ENCODE data around the gene TSEN2.
"Not testable (repeated sequence)": the region's sequence is repeated elsewhere in the genome, so short reads cannot be mapped to it uniquely, and the experiment has no call there.

The TSEN2 gene

DNA sequence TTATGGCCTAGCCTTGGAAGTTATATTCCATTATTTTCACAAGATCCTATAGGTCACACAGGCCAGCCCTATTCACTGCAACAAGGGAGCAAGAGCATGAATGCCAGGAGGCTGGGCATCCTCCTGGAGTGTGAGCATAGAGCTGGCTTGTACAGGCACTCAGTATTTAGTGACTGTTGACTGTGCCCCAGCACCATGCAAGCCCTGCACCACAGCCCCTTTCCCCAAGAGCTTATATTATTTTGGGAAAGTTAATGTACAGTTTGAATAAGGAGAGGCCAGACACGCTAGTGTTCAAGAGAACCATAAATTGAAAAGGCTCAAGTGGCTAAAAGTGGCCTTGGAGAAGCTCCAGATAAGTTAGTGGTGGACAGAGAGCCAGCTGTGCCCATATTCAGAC lies 32.3 kb upstream of the TSEN2 start:
- DNase-seq (ENCODE audit: low read depth in 1 of 2, low spot score in 1 of 2), result no peak

DNA sequence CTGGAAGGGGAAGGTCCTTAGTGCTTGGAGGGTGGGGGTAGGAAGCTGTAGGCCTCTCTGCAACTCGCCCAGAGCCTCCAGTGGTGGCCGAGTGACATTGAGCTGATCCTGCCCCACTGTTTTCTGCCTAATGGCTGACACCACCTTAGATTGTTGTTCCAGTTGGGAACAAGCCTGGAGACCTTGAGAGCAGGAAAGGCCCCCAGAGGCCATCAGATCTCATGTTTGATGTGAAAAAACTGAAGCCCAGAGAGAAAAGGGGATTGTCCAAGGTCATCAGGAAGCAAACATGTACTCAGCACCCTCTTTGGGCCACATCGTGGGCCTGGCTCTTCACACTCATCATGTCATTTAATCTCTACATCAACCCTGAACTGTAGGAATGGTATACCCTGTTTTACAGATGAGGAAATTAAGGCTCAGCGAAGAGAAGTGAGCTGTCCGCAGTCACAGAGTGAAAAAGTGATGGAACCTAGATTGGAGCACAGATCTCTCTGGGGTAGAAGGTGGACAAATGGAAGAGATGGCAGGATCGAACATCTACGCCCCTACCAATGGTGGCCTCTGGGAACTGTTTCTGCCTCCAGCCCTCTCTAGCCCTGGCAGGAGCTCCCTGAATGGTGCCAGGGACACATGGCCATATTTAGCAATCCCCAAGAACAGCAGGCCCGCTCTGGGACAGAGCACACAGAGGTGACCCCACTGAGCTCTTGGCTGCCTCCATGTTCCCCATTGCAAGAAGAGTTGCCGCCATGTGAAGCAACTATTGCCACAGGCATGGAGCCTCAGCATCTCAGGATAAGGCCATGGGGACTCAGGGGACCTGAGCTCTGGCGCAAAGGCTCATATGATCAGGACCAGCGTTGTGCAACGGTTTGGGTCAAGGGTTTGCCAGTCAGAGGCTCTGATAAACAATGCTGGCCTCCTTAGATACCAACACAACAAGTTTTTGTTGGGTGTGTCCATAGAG lies 31.6 kb upstream of the TSEN2 start:
- DNase-seq (ENCODE audit: low read depth in 1 of 2, low spot score in 1 of 2), result no peak

DNA sequence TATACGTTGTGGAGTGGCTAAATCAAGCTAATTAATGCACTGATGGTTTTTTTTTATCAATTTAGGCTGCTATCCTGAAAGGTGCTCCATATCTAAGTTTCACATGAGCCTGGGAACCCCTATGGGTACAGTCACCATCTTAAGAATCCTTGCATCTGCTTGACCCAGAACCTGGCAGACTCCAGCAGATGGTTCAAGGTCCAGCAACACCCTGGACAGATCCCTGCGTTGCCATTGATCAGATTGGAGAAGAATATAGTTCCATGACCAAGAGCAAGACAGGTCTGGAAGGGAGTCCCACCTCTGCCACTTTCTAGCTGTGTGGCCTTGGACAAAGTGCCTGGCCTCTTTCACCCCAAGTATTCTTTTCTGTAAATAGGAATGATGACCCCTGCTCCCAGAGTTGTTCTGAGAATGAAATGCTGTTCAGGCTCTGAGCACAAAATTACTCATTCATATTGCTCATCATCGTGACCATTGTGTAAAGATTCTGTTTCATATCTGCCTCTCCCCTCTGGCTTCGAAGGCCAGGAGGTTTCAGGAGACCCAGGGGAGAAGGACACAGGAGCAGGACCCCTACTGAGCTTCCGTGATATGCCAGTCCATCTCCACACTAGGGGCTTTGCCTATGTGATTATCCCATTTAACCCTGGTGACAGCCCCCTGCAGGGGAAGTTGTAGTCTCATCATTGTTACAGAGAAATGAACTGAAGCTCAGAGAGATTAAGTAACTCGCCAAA lies 30.0 kb upstream of the TSEN2 start:
- DNase-seq (ENCODE audit: low read depth in 1 of 2, low spot score in 1 of 2), result no peak

DNA sequence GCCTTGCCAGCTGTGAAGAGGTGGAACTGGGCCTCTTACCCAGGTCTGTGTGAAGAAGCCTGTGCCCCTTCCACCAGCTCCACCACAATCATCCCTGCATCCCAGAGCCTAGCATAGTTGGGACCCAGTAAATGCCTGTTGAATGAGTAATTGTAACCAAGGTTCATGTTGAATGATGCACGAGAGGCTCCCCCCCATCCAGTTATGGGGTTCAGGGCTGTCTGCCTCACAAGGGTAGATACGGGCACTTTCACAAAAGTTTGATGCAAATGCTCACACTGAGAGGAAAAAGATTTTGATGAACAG lies 29.5 kb upstream of the TSEN2 start:
- no peak for DNase-seq (ENCODE audit: low read depth in 1 of 2, low spot score in 1 of 2)

DNA sequence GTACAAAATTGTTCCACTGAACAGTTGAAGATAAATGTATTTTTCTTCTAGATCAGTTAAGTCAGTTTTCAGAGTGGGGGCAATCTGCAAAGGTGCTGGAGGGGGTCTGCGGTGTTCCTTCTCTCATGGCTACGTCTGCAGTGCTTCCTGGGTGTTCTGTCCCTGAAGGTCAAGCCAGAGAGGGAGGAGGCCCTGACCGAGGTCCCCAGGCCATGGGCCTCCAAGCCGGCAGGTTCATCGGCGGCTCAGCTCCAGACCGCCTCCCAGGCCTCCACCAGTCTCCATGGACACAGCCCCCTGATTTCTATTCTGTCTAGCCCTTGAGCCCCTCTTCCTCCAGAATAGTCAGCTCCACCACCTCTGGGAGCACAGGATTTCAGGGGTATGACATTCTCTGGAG lies 28.5 kb upstream of the TSEN2 start:
- DNase-seq (ENCODE audit: low read depth in 1 of 2, low spot score in 1 of 2), result no peak

DNA sequence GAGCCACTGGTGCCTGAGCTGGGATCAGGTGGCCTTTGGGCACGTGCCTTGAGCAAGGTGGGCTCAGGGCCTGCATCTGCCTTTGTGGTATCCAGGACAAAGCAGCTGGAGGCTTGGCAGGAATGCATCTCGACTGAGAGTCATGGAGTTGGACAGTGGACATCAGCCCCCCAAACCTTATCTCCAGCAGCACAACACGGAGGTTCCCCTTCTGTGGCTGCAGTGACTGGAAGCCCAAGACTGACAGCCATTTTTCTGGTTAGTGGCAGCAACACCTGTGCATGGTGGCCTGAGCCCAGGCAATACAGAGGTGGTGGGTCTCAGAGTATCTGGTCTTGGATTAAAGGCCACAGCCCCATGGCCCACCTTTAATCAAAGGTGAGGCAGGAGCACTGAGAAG lies 27.8 kb upstream of the TSEN2 start:
- DNase-seq (ENCODE audit: low read depth in 1 of 2, low spot score in 1 of 2), result no peak

DNA sequence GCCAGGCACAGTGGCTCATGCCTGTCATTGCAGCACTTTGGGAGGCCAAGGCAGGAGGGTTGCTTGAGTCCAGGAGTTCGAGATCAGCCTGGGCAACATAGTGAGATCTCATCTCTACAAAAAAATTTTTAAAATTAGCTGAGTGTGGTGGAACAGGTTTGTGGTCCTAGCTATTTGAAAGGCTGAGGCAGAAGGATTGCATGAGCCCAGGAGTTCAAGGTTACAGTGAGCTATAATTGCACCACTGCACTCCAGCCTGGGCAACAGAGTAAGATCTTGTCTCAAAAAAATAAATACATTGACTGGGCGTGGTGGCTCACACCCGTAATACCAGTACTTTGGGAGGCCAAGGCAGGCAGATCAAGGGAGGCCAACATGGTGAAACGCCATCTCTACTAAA lies 26.9 kb upstream of the TSEN2 start:
- not testable (repeated sequence) for DNase-seq (ENCODE audit: low read depth in 1 of 2, low spot score in 1 of 2)

DNA sequence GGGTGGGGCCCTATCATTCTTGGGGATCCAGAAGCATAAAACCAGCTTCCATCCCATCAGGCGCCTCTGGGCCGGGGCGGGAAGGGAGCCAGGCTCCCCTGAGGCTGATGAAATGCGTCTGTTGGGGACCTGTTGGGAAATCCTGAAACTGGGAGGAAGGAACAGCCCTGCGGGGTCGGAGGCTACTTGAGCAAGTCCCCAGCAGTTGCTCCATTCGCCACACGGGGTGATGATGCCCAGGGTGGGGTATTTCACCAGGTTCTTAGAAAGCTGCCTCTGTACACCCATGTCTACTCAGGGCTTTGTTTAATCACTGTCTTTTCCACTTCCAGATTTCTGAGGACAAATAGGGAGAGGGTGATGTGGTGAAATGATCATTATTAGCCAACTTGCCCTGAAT lies 25.4 kb upstream of the TSEN2 start:
- DNase-seq (ENCODE audit: low read depth in 1 of 2, low spot score in 1 of 2), result no peak

DNA sequence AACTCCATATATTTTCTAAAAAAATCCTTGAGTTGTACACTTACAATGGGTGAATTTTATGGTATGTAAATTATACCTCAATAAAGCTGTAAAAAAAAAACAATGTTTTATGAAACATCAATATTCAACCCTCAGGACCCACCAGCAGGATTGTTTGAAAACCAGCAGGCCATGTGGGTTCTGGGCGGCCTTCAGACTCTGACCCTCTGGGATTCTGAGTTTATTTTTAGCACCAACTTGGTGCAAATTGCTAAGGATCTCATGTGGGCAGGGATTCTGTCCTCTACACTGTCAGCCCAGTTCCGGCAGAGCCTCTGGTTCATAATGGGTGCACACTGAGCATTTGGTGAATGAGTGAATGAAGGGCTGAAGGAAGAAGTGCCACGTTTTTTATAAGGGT lies 24.2 kb upstream of the TSEN2 start:
- no peak for DNase-seq (ENCODE audit: low read depth in 1 of 2, low spot score in 1 of 2)

DNA sequence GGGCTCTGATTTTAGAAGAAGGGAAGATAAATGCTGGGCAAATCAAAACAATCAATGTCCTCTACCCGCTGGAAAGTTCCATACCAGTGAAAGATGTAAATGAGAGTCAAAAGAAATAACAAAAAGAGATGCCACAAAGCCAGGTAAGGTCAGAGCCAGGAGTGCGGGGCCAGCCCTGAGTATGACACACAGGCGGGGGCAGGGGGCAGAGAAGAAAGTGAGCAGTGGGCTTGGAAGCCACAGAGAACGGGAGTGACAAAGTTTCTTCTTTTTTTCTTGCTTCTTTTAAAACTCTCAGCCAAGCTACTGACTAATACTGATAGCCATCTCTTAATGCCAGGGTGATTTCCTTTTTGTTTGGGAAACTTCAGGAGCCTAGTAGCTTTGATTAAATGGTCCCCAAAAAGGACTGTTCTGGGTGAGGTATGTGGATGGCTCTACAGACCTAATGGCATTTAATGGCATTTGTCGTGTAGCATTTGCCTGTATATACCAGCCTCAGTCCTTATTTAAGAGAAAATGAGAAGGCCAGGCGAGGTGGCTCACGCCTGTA lies 23.1 kb upstream of the TSEN2 start:
- no peak for DNase-seq (ENCODE audit: low read depth in 1 of 2, low spot score in 1 of 2)

DNA sequence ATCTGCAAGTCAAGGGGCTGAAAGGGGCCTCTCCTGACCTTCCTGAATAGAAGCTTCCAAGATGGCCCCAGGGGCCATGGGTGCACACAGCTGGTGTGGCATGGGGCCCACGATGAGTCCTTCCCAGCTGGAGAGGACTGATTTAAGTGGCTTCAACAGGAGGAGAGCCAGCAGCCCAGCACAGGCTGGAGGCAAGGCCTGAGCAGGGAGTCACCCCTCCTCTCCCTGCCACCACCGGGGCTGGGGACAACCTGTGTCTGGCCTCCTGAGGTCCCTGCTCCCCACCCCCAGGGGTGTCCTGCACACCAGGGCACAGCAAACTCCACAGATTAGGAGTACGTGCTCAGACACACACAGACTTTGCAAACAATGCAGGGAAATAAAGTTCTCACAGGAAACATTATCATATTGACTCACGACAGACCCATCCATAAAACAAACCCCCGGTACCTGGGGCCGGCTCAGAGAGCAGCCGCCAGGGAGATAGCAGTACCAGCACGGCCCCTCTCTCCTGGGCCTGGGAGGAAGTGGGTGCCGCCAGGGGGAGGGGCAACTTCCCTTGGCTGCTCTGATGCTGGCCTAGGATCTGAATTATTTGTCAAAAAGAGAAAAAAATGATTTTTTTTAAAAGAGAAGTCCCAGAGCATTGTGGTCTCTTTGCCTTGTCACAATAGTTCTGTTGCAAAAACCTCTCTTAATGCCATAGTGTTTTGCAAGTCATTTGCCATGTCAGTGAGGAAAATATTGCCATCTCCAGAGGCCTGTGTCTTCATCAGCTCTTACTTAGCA lies 21.9 kb upstream of the TSEN2 start:
- no peak for DNase-seq (ENCODE audit: low read depth in 1 of 2, low spot score in 1 of 2)

DNA sequence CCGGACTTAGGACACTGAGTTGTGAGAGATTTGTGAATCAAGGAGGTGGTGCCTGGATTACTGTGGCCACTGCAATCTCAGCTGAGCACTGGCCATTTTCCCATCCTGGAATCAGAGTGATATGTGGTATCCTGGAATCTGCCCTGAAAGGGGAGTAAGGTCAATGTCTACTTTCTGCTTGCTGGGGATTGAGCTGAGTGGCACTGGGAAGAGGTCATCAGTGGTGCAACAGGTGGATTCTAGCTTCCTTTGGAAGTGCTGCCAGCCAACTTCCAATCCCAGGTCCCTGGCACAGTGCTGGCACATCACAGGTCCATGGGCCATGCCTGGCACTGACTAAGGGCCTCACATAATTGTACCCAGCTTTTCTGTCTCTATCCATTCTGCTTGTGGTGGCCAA lies 20.6 kb upstream of the TSEN2 start:
- no peak for DNase-seq (ENCODE audit: low read depth in 1 of 2, low spot score in 1 of 2)

DNA sequence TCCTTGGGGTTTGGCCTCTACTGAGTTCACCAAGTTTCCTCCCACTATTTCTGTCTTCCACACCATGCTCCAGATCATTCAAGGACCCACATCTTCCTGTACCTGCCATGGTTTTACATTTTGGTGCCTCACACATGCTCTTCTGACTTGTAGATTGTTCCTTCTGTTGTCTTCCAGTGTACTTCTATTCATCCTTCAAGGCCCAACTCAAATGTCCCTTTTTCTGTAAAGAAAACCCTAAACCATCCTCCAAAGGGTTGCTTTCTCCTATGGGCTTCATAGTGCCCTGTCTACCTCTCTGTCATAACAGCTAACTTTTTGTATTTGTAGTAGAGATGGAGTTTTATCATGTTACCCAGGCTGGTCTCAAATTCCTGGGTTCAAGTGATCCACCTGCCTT lies 20.1 kb upstream of the TSEN2 start:
- DNase-seq (ENCODE audit: low read depth in 1 of 2, low spot score in 1 of 2), result no peak

DNA sequence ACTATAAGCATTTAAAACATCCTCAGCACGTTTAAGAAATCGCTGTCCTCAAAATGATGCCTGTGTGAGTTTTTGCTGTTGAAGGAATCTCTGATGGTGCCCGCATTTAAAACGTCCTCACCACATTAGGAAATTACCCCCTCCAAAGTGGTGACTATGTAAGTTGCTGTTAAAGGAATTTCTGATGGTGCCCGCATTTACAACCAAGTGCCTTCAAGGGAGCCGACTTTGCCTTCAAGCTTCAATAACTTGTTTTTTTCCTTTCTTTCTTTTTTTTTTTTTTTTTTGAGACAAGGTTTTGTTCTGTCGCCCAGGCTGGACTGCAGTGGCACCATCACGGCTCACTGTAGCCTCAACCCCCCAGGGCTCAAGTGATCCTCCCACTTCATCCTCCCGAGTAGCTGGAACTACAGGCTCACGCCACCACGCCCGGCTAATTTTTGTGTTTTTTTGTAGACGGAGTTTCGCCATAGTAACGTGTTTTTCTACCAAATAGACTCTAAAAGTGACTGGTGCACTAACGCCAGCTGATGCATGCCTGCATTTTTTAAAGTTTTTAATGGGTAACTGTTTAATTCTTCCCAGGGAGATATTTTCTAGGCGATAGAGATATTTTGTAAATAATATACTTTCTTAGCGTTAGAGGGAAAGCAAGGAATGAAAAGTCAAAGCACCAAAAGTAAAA lies 19.0 kb upstream of the TSEN2 start:
- DNase-seq (ENCODE audit: low read depth in 1 of 2, low spot score in 1 of 2), result no peak

DNA sequence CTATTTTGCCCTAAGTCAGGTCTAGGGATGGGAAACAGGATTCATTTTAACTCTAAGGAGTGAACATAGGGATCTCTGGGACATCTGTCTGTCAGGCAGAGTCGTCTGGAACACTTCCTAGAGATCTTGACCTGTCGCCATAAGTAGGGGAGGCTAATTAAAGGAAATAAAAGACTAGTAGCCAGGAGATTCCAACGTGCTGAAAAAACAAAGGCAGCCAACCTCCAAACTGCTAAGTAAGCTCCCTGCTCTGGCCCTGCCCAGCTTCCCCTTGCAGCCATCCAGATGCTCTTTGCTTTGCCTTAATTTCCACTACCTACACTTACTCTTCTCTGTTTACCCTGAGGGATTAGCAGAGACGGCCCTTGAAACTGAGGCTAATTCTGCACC lies 18.4 kb upstream of the TSEN2 start:
- no peak for DNase-seq (ENCODE audit: low read depth in 1 of 2, low spot score in 1 of 2)

DNA sequence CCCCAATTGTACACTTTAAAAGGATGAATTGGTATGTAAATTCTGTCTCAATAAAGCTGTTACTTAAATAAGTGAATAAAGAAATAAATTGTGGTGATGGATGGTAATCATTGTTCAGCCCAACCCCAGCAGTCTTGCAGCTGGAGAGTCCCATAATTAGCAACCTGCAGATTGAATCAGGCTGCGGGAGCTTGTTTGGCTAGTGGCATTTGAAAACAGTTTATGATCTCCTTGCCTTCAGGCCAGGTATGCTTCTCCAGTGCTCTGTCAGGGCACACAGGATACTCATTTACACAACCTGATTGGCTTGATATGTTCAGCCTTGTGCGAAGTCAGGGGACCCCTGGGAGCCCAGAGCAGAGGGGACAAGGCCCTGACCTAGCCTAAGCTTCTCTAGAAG lies 16.5 kb upstream of the TSEN2 start:
- no peak for DNase-seq (ENCODE audit: low read depth in 1 of 2, low spot score in 1 of 2)

DNA sequence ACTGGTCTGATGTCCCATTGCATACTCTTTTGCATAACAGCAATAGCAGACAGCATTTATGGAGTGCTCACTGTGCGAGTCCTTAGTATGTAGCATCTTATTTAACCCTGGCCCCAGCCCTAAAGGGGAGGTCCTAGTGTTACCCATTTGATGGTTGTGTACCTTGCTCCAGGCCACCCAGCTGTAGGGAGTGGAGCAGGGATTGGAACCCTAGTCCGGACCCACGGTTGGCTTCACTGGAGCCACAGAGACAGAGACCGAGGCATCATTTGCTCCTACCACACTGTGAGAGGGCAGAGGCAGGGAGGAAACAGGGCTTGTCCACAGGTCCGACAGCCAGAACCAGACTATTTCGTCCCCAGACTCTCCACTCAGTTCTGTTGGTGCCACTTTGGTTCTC lies 16.0 kb upstream of the TSEN2 start:
- no peak for DNase-seq (ENCODE audit: low read depth in 1 of 2, low spot score in 1 of 2)

DNA sequence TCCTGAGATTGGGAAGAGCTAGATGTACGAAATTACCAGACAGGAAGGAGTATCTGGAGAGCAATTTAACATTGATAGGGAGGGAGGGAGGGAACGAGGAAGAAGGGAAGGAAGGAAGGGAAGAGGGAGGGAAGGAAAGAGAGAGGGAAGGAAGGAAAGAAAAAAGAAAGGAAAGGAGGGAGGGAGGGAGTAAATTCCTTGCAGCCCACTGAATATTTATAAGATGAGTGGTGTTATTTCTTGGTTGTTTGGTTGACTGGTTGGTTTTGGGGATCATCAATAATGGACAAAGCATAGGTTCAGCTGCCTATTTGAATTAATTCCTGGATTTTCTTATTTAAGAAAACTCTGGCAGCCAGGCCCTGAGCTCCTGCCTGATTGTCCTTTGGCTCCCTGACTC lies 15.5 kb upstream of the TSEN2 start:
- no peak for DNase-seq (ENCODE audit: low read depth in 1 of 2, low spot score in 1 of 2)

DNA sequence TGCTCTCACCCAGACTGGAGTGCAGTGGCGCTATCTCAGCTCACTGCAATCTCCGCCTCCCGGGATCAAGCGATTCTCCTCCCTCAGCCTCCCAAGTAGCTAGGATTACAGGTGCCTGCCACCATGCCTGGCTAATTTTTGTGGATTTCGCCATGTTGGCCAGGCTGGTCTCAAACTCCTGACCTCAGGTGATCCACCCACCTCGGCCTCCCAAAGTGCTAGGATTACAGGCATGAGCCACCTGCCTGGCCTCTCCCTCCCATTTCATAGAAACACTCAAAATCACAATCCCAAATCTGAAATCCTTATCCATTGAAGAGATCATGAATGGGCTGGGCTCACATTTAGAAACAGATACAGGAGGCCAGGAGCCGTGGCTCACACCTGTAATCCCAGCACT lies 15.1 kb upstream of the TSEN2 start:
- DNase-seq (ENCODE audit: low read depth in 1 of 2, low spot score in 1 of 2), result not testable (repeated sequence)

DNA sequence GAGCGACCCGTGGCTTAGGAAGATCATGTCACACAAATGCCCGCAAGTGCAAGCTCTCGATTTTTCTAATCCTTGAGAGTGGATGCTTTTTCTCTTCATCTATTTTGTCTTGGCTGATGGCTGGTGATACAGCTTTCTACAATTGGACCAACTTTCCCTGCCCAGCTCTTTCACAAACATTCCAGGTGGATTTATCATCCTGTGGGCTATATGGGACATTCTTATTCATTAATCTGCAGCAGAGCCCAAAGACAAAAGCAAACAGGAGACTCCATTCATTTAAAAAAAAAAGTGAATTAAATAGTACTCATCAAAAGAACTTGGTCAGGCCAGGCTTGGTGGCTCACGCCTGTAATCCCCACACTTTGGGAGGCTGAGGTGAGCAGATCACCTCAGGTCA lies 14.2 kb upstream of the TSEN2 start:
- no peak for DNase-seq (ENCODE audit: low read depth in 1 of 2, low spot score in 1 of 2)

DNA sequence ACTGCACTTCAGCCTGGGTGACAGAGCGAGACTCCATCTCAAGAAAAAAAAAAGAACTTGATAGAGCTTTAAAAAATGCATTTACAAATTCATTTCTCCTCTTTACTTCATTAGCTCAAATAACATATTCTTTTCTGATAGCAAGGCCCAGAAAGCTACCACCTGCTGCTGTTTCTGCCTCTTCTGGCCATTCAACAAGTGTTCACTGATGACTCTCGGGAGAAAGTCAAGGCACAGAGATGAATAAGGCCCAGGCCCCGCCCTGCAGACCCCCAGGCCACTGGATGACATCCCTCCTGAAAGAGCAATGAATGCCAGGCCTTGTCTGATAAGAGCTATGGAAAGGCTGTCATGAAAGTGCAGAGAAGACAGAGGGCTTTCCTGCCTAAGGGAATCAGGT lies 13.6 kb upstream of the TSEN2 start:
- no peak for DNase-seq (ENCODE audit: low read depth in 1 of 2, low spot score in 1 of 2)
